Liver (tissue), 9 donors: ENCODE results near the gene TTC22. TPM values are rescaled to one million over a fixed set of nuclear protein-coding genes. Genes with fewer than 3 reads are reported as not detected.

Source experiments
- DNase-seq: peaks from one replicate; pipeline ENCODE4 v3.0.0-alpha.2; 2017; ENCODE audit warnings: low spot score
- H3K27ac ChIP-seq, 2 donors: one replicate each; pipeline ENCODE4 v1.7.0; 2013; ENCODE audit warnings: inconsistent platforms in 2 of 2, low read length in 2 of 2, control low read depth in 1 of 2, low read depth in 1 of 2, mild to moderate bottlenecking in 1 of 2
- H3K27me3 ChIP-seq, 4 donors: one replicate each; pipeline versions ENCODE4 v1.6.1 to v1.7.0; 2013; ENCODE audit warnings: low read length in 3 of 4, inconsistent platforms in 1 of 4, mild to moderate bottlenecking in 1 of 4, moderate library complexity in 1 of 4; ENCODE audit not compliant: control insufficient read depth in 4 of 4, insufficient read depth in 4 of 4
- H3K36me3 ChIP-seq, 4 donors: one replicate each; pipeline versions ENCODE4 v1.6.1 to v1.7.0; 2013; ENCODE audit warnings: low read length in 3 of 4, mild to moderate bottlenecking in 3 of 4, low read depth in 1 of 4, moderate library complexity in 1 of 4; ENCODE audit not compliant: control insufficient read depth in 4 of 4, insufficient read depth in 3 of 4
- H3K4me1 ChIP-seq, 4 donors: one replicate each; pipeline versions ENCODE4 v1.6.1 to v1.7.0; 2013; ENCODE audit warnings: low read length in 3 of 4, mild to moderate bottlenecking in 3 of 4, moderate library complexity in 1 of 4; ENCODE audit not compliant: control insufficient read depth in 4 of 4, insufficient read depth in 4 of 4
- H3K4me3 ChIP-seq, 3 donors: one replicate each; pipeline versions ENCODE4 v1.6.1 to v1.7.0; 2013; ENCODE audit warnings: low read length in 3 of 3, control low read depth in 1 of 3, low read depth in 1 of 3, mild to moderate bottlenecking in 1 of 3
- H3K9ac ChIP-seq, 2 donors: one replicate each; pipeline ENCODE4 v1.7.0; 2013; ENCODE audit warnings: low read length in 2 of 2, mild to moderate bottlenecking in 2 of 2, moderate library complexity in 2 of 2, control low read depth in 1 of 2, low read depth in 1 of 2
- H3K9me3 ChIP-seq, 4 donors: one replicate each; pipeline versions ENCODE4 v1.6.1 to v1.7.0; 2013; ENCODE audit warnings: low read length in 3 of 4; ENCODE audit not compliant: control insufficient read depth in 4 of 4
- CTCF ChIP-seq: fragments of 150-350 bp; IDR thresholded peaks from 2 replicates; pipeline ENCODE4 v1.5.1; 2017; ENCODE audit warnings: improper control_type of control experiment, low read depth, low read length; ENCODE audit not compliant: missing input control
- EGR1 ChIP-seq, 2 donors: IDR thresholded peaks; 2 replicates each; pipeline ENCODE4 v1.6.1; 2016 to 2018; ENCODE audit warnings: antibody characterized with exemption in 2 of 2, low read depth in 2 of 2
- FOXA2 ChIP-seq: IDR thresholded peaks from 2 replicates; pipeline ENCODE4 v1.6.1; 2016; ENCODE audit warnings: antibody characterized with exemption
- GABPA ChIP-seq, 2 donors: IDR thresholded peaks in 1 of 2; conservative IDR thresholded peaks in 1 of 2; 2 replicates each; pipeline ENCODE4 v1.6.1; 2016; ENCODE audit warnings: antibody characterized with exemption in 2 of 2, mild to moderate bottlenecking in 1 of 2, moderate library complexity in 1 of 2
- HNF4A ChIP-seq, 2 donors: conservative IDR thresholded peaks; 2 replicates each; pipeline ENCODE4 v1.6.1; 2016; ENCODE audit warnings: antibody characterized with exemption in 2 of 2, mild to moderate bottlenecking in 2 of 2
- NR2F2 ChIP-seq: IDR thresholded peaks from 2 replicates; pipeline ENCODE4 v1.6.1; 2016; ENCODE audit warnings: antibody characterized with exemption
- RAD21 ChIP-seq, 2 donors: IDR thresholded peaks; 2 replicates each; pipeline ENCODE4 v1.6.1; 2016; ENCODE audit warnings: antibody characterized with exemption in 2 of 2, mild to moderate bottlenecking in 2 of 2
- REST ChIP-seq: IDR thresholded peaks from 2 replicates; pipeline ENCODE4 v1.6.1; 2016; ENCODE audit warnings: antibody characterized with exemption, mild to moderate bottlenecking
- RXRA ChIP-seq, 2 donors: IDR thresholded peaks; 2 replicates each; pipeline ENCODE4 v1.6.1; 2017 to 2018; ENCODE audit warnings: antibody characterized with exemption in 2 of 2, mild to moderate bottlenecking in 1 of 2
- ZBTB33 ChIP-seq: IDR thresholded peaks from 2 replicates; pipeline ENCODE4 v1.6.1; 2016; ENCODE audit warnings: antibody characterized with exemption
- WGBS: extraction: QIAGEN DNeasy Blood & Tissue Kit; methylation state at CpG from one replicate; pipeline ENCODE4 v1.1.7; 2013; 5-methylcytosine and 5-hydroxymethylcytosine counted together
- polyA plus RNA-seq, 2 donors: library from polyadenylated mRNA; stranded (reverse) in 1 of 2; unstranded in 1 of 2; fragments of 200-250 nt in 1 of 2; fragments of >200 nt in 1 of 2; fragmentation: Nextera tagmentation in 1 of 2; extraction: Ambion mirVana in 1 of 2; gene quantifications; one replicate each; pipeline versions ENCODE4 v1.2.1 to v1.2.3, GENCODE V29; 2013 to 2015
- total RNA-seq, 2 donors: library from RNA; depleted of rRNA; stranded (reverse); fragments of >200 nt; gene quantifications; one replicate each; pipeline ENCODE4 v1.2.3, GENCODE V29; 2014
- donor health status: healthy.
- donor health status: healthy.
- donor health status: healthy.
- donor health status: healthy.
- donor health status: healthy.

The TTC22 gene
- total and polyA plus RNA-seq, 4 donors = 0.96 to 3.5 (median 2.3) TPM

GRCh38 chr1:54850737-54851136 lies 49.6 kb upstream of the TTC22 start:
- TF ChIP-seq RXRA (IDR thresholded peaks at IDR 0.05) (no peak), ZBTB33 (no peak), REST (no peak), GABPA (IDR thresholded peaks at IDR 0.05 in 1 of 2, conservative IDR thresholded peaks at IDR 0.05 in 1 of 2) (no peak), EGR1 (IDR thresholded peaks at IDR 0.05; ENCODE audit: low read depth in 2 of 2) (no peak), HNF4A (conservative IDR thresholded peaks at IDR 0.05) (no peak), RAD21 (IDR thresholded peaks at IDR 0.05) (no peak)
- Histone ChIP-seq H3K27ac (no peak overlapping the region), H3K9me3 (no peaks in the 10 kb centered on the region), H3K9ac (no peak overlapping the region), H3K4me1 (peaks cover 0 to 16% (median 5%) of the 10 kb centered on the region in 4 donors), H3K4me3 (no peak overlapping the region), H3K27me3 (no peaks in the 10 kb centered on the region), H3K36me3 (peaks cover 30 to 77% (median 70%) of the 10 kb centered on the region in 4 donors)
- DNase-seq = no peak
- WGBS = 88% methylated on average over 9 of the region's 9 CpGs

GRCh38 chr1:54850069-54850730 lies 49.1 kb upstream of the TTC22 start:
- Histone ChIP-seq H3K9ac (no peak overlapping the region), H3K4me3 (no peak overlapping the region), H3K36me3 (peaks cover 30 to 74% (median 70%) of the 10 kb centered on the region in 4 donors), H3K9me3 (no peaks in the 10 kb centered on the region), H3K27ac (no peak overlapping the region), H3K4me1 (peaks cover 0 to 11% (median 4%) of the 10 kb centered on the region in 4 donors), H3K27me3 (no peaks in the 10 kb centered on the region)
- TF ChIP-seq CTCF (no peak), HNF4A (conservative IDR thresholded peaks at IDR 0.05) (no peak), FOXA2 (no peak), NR2F2 (no peak), ZBTB33 (no peak), REST (no peak)
- whole genome bisulfite sequencing = 65% methylated on average over 5 of the region's 5 CpGs
- no peak for DNase-seq
